Activated CD4-positive, alpha-beta T cell treated with anti-CD3 and anti-CD28 coated beads, Interleukin-2, amount 10 ng/mL, durations not matched to agents 24 days and 14 days (primary cell): ENCODE results near the gene STIM2. TPM values are rescaled to one million over a fixed set of nuclear protein-coding genes. Genes with fewer than 3 reads are reported as not detected.
"Not testable (repeated sequence)": the region's sequence is repeated elsewhere in the genome, so short reads cannot be mapped to it uniquely, and the experiment has no call there.

Experiments
- DNase-seq: peaks from one replicate; pipeline ENCODE4 v3.0.0; 2022
- H3K27ac Mint-ChIP-seq: one replicate; pipeline ENCODE4 v1.8.0; 2022; ENCODE audit warnings: mild to moderate bottlenecking, mixed read lengths
- H3K27me3 Mint-ChIP-seq: one replicate; pipeline ENCODE4 v1.8.0; 2022; ENCODE audit warnings: mixed read lengths
- H3K36me3 Mint-ChIP-seq: one replicate; pipeline ENCODE4 v1.8.0; 2022; ENCODE audit warnings: low read depth, mild to moderate bottlenecking, mixed read lengths
- H3K4me1 Mint-ChIP-seq: one replicate; pipeline ENCODE4 v1.8.0; 2021; ENCODE audit warnings: mixed read lengths
- H3K4me3 Mint-ChIP-seq: one replicate; pipeline ENCODE4 v1.8.0; 2022; ENCODE audit warnings: mild to moderate bottlenecking, moderate library complexity, mixed read lengths
- H3K9me3 Mint-ChIP-seq: one replicate; pipeline ENCODE4 v1.8.0; 2021; ENCODE audit warnings: mixed read lengths
- intact Hi-C: fragments of 100-400 bp; cut with micrococcal nuclease; formaldehyde crosslinking; loops from one replicate; pipeline ENCODE4 v1.15.1; 2023
- total RNA-seq: library from RNA; stranded (reverse); gene quantifications from 2 replicates; pipeline ENCODE4 v1.2.3, GENCODE V29; 2022

The STIM2 gene
- 43.2 and 46.0 TPM in 2 replicates for total RNA-seq

DNA sequence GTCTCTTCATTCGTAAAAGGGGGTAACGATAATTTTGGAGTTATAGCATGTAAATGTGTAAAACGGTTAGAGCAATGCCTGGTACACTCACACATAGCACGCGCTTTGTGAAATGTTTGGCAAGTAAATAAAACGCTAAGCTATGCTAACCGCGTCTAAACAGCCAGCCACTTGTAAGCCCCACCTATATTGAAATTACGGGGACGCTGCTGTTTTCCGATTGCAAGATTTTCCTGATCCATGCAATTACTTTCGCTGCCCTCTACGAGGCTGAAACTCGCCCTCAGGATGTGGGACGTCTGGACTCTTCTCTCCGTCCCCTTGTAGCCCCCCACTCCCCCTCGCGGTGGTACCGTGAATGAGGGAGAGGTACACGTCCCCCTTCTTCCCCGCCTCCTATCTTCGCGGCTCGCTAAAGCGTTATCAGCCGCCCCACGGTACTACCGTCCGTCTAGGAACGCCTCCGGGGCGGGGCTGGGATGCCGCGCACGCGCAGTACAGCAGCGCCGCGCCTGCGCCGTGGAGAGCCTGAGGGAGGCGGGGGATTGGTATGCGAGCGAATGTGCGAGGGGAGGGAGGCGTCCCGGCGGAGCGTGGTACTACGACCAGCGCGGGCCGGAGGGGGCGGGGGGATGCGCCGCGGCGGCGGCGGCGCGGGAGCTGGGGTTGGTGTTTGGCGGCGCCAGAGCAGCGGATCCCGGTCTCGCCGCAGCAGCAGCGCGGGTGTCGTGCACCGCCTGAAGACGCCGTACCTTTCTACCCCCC lies at the start of gene STIM2:
TSS of gene STIM2 (plus strand) at position 685 of the 765 bp plus-strand sequence.
- Mint-ChIP-seq H3K27me3 (no peaks in the 10 kb centered on the region), H3K36me3 (peaks cover 6% of the 10 kb centered on the region), H3K4me3 (peak within 1 kb of the TSS; percentile 96), H3K27ac (peak within 1 kb of the TSS; percentile 98), H3K4me1 (peaks cover 54% of the 10 kb centered on the region), H3K9me3 (no peaks in the 10 kb centered on the region)
- intact Hi-C loops, result loop anchor here (1.0 to 5.0 kb wide), 8 partner anchors 24 to 998 kb away; partner anchors contain the start of genes SEL1L3 and SMIM20
- DNase-seq, result peak; percentile 100

DNA sequence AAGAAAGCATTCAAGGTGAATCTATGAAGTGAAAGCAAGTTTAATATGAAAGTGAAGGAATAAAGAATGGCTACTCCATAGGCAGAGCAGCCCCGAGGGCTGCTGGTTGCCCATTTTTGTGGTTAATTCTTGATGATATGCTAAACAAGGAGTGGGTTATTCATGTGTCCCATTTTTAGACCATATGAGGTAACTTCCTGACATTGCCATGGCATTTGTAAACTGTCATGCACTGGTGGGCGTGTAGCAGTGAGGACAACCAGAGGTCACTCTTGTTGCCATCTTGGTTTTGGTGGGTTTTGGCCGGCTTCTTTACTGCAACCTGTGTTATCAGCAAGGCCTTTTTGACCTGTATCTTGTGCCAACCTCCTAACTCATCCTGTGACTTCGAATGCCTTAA lies 49.1 kb upstream of the STIM2 start:
- H3K27ac Mint-ChIP-seq, H3K36me3 Mint-ChIP-seq, DNase-seq, H3K27me3 Mint-ChIP-seq, H3K4me3 Mint-ChIP-seq, intact Hi-C loops: not testable (repeated sequence)
- Mint-ChIP-seq H3K9me3 (peaks cover 16% of the 10 kb centered on the region), H3K4me1 (peaks cover 12% of the 10 kb centered on the region)

DNA sequence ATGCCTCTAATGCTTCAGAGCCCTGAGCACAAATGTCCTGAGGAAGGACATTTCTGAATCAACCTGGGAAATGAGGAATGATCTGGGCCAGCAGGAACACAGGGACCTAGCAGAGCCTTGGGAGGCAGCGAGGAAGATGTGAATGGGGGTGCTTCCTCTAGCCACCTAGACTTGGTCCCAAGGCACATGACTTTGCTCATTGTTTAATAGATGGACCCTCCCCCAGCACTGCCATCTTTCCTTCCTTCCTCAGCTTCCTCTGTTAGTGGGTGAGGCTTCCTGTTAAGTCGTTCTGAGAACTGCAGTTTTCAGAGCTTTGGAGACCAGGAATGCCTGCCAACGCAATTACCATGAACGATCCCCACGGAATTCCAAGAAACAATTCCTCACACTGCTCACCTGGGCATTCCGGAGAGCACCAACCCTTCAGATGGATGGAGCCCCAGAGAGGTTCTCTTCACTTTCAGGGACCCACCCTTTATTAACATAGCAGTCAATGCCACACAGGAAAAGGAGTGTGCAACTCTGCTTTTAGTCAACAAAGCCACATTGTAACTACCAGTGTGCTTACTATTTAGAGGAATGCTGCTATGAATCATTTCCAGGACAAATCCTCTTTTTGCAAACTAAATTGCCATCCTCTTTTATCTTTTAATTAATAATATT lies 48.5 kb upstream of the STIM2 start:
- Mint-ChIP-seq H3K27me3 (peaks cover 2% of the 10 kb centered on the region), H3K4me3 (peak overlapping the region; percentile 61)

DNA sequence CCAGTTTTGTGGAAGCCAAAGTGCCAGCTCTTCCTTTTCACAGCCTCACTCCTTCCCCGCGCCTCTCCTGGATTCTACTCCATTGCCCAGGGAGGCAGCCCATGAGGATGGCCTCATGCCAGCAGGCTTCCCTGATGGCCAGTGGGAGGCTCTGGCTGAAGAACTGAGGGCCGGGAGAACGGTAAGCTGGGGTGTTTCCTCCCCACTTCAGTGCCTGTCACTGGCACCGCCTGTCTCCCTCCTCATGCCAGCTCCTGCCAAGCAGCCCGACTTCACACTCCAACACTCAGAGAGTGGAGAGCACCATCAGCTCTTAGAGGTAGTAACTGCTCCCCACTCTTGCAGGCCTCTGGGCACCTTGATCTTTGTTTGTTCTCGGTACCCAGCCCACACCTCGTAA lies 46.9 kb upstream of the STIM2 start:
- Mint-ChIP-seq H3K9me3 (peaks cover 16% of the 10 kb centered on the region), H3K4me3 (no peak overlapping the region), H3K27ac (no peak overlapping the region), H3K27me3 (peaks cover 2% of the 10 kb centered on the region), H3K4me1 (peaks cover 12% of the 10 kb centered on the region), H3K36me3 (peaks cover 2% of the 10 kb centered on the region)
- intact Hi-C loops, result no loop called here
- no peak for DNase-seq

More for the DNA sequence above, 48.5 kb upstream of the STIM2 start:
- Mint-ChIP-seq H3K4me1 (peaks cover 12% of the 10 kb centered on the region), H3K9me3 (peaks cover 16% of the 10 kb centered on the region), H3K27ac (no peak overlapping the region), H3K36me3 (peaks cover 2% of the 10 kb centered on the region)
- intact Hi-C loops, result no loop called here
- DNase-seq, result no peak

DNA sequence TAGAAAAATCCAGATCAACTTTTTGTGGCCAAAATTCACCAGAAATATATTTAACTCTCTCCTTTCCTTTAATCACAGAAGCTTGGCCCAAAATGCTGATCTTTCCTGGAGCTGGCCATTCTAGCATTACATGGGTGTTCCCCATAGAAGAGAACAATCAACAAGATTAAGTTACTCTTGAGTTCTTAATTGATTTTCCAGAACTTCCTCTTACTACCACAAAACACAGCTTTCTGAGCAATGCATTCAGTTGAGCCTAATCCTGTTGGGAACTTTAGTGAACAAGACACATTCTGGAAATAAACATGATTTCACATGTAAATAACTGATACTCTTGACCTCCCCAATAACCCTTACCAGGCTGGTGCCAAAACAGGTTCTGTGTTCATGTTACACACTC lies 45.4 kb upstream of the STIM2 start:
- Mint-ChIP-seq H3K9me3 (peaks cover 20% of the 10 kb centered on the region), H3K27ac (no peak overlapping the region), H3K4me1 (peaks cover 14% of the 10 kb centered on the region), H3K36me3 (peaks cover 2% of the 10 kb centered on the region), H3K27me3 (peaks cover 2% of the 10 kb centered on the region), H3K4me3 (no peak overlapping the region)
- no peak for DNase-seq
- intact Hi-C loops, result no loop called here

DNA sequence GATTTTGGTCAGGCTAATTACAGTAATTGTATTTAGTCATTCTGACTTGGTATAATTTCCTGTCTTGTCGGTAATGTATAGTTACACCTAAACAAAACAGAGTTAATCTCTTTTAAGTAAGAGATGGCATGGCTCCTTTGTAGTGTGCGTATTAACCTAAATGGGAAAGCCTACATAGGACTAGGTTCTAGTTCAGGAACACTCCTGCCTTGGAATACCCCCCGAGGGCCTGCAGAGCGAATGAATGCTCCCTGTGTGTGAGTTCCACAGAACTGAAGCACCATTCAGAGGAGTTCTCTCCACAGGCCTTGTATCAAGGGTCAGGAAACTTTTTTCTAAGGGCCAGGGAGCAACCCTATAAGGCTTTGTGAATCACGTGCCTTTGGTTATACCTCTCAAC lies 44.9 kb upstream of the STIM2 start:
- DNase-seq, result no peak

DNA sequence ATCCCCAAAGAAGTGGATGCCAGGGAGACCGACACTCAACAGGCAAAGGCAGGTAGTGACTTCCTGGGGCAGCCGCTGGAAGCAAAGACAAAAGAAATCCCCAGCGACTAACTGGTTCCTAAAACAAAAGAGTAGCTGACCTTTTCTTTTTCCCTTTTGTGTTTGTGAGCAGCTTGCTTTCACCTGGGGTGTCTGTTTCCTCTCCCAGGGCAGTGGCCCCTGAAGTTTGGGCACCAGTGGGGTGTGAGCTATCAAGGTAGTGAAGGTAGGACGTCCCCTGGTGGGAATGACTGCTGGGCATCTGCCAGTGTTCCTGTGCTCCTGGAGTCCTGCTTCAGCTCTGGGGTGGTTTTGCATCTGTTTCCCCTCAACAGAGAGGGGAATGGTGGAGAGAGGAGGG lies 41.6 kb upstream of the STIM2 start:
- H3K4me1 Mint-ChIP-seq, result peaks cover 20% of the 10 kb centered on the region
- H3K27ac Mint-ChIP-seq, result no peak overlapping the region
- H3K36me3 Mint-ChIP-seq, result peaks cover 12% of the 10 kb centered on the region
- intact Hi-C loops, result no loop called here
- peaks cover 22% of the 10 kb centered on the region for H3K9me3 Mint-ChIP-seq
- H3K4me3 Mint-ChIP-seq, result no peak overlapping the region
- DNase-seq, result no peak
- peaks cover 2% of the 10 kb centered on the region for H3K27me3 Mint-ChIP-seq

More for the DNA sequence above, 44.9 kb upstream of the STIM2 start:
- intact Hi-C loops, result no loop called here
- H3K9me3 Mint-ChIP-seq, result peaks cover 17% of the 10 kb centered on the region
- H3K36me3 Mint-ChIP-seq, result peaks cover 2% of the 10 kb centered on the region
- peaks cover 14% of the 10 kb centered on the region for H3K4me1 Mint-ChIP-seq
- no peak overlapping the region for H3K4me3 Mint-ChIP-seq
- no peak overlapping the region for H3K27ac Mint-ChIP-seq
- peaks cover 2% of the 10 kb centered on the region for H3K27me3 Mint-ChIP-seq

DNA sequence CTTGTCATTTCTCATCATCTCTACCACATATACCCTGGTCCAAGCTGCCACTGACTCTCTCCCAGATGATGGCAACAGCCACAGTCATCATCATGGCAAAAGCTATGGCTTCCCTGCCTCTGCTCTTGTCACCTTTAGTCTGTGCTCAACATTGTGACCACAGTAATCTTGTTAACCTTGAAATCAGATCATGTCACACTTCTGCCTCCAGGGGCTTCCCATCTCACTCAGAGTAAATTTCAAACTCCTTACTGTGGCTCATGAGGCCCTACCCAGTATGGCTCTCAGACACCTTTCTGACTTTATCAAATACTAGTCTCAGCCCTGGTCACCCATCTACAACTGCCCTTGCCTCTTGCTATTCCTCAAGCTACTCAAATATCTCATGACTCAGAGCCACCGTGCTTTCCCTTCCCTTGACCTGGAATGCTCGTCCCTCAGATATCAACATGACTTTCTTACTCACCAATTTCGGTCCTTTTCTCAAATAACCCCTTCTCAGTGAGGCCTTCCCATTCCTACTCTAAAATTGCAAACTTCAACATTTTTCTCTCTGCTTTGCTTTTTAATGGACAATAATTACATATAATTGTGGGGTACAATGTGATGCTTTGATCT lies 41.1 kb upstream of the STIM2 start:
- DNase-seq, result no peak
- H3K27me3 Mint-ChIP-seq, result peaks cover 2% of the 10 kb centered on the region
- H3K36me3 Mint-ChIP-seq, result peaks cover 12% of the 10 kb centered on the region
- intact Hi-C loops, result no loop called here
- H3K9me3 Mint-ChIP-seq, result peaks cover 22% of the 10 kb centered on the region
- peaks cover 20% of the 10 kb centered on the region for H3K4me1 Mint-ChIP-seq
- no peak overlapping the region for H3K4me3 Mint-ChIP-seq
- no peak overlapping the region for H3K27ac Mint-ChIP-seq

DNA sequence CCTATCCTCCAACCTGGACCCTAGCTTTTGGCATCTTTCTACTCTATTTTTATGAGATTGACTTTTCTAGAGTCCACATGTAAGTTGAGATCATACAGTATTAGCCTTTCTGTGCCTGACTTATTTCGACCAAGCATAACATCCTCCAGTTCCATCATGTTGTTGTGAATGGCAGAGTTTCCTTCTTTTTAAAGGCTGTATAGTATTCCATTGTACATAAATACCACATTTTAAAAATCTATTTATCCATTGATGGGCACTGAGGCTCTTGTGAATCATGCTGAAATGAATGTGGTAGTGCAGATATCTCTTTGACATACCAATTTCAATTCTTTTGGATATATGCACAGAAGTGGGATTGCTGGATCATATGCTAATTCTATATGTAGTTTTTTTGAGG lies 40.3 kb upstream of the STIM2 start:
- Mint-ChIP-seq H3K36me3 (peaks cover 12% of the 10 kb centered on the region), H3K4me3 (no peak overlapping the region), H3K9me3 (peaks cover 18% of the 10 kb centered on the region), H3K4me1 (peaks cover 17% of the 10 kb centered on the region), H3K27me3 (peaks cover 2% of the 10 kb centered on the region), H3K27ac (no peak overlapping the region)
- intact Hi-C loops, result no loop called here
- no peak for DNase-seq

DNA sequence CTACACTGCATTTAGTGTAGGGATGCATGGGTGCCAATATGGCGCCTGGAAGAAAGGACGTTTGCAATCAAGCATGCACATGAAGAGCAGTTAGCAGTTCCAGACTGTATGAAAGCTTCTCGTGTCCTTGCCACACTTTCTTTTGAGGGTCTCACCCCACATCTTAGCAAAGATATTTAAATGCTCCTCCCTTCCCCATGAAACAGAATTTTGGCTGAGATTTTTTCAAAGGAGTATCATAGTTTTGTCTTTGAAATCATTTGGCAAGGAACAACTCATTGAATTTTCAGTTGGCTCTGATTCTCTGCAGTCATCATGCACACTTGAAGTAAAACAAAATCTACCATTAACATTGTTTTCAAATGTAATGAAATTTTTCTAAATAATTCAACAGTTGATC lies 39.6 kb upstream of the STIM2 start:
- Mint-ChIP-seq H3K4me1 (peaks cover 15% of the 10 kb centered on the region), H3K36me3 (peaks cover 12% of the 10 kb centered on the region), H3K27ac (no peak overlapping the region), H3K27me3 (peaks cover 2% of the 10 kb centered on the region), H3K9me3 (peaks cover 18% of the 10 kb centered on the region), H3K4me3 (no peak overlapping the region)
- no peak for DNase-seq
- intact Hi-C loops, result no loop called here

DNA sequence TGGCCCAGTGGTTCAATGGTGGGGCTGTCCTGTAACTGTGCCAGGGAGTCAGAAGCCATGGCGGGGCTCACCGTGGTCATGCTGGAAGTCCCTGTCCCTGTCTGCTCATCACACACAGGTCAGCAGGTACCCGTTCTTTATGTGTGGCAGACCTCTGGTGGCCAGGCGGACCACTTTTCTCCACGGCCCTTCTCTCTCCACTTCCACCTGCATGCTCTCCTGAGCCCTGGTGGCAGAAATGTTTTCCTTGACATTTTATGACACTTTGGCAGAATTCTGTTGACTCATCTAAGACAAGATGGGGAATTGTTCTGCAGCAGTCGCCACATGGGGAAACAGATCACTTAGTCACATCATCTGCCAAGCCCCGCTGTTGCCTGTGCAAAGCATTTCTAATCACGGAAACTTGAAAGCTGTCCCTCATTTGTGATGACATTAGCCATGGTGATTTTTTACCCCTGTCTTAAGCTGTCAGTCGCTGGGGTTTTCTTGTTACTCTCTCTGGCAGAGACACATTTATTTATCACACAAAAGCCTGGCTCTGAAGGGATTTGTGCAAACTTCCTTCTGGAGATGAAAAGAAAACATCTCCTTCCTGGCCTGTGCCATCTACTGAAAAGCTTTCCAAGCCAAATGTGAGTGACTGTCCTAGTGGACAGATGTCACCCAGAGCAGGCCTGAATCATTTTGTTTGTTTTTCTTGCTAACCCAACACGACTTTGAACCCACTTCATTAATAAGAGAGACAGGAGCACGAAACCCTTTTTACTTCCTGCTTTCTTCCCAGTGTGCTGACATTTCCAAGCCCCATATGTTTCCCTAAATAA lies 38.8 kb upstream of the STIM2 start:
- intact Hi-C loops, result loop anchor here (1.0 kb wide), 2 partner anchors 38 to 76 kb away; partner anchors contain the start of gene STIM2
- H3K4me1 Mint-ChIP-seq, result peaks cover 15% of the 10 kb centered on the region
- H3K4me3 Mint-ChIP-seq, result no peak overlapping the region
- H3K27ac Mint-ChIP-seq, result no peak overlapping the region
- no peak for DNase-seq
- peaks cover 18% of the 10 kb centered on the region for H3K9me3 Mint-ChIP-seq
- peaks cover 12% of the 10 kb centered on the region for H3K36me3 Mint-ChIP-seq
- peaks cover 2% of the 10 kb centered on the region for H3K27me3 Mint-ChIP-seq

DNA sequence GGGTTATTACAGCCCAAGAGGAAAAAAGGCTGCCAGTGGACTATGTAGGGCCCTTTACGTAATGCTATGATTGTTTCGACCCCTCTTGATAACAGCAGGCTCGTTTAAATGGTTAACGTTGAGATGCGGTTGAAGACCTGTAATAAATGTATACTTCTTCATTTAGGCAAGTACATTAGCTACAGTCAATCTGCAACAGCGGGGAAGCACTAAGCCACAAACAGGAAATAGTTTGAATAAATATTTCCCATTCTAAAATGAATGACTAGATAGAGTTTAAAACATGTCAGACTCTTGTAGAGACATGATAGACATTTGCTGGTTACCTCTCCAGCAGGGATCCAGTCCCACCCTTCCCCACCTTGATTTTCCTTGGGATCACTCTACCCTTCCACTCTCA lies 38.1 kb upstream of the STIM2 start:
- H3K36me3 Mint-ChIP-seq, result peaks cover 12% of the 10 kb centered on the region
- H3K27ac Mint-ChIP-seq, result no peak overlapping the region
- H3K4me3 Mint-ChIP-seq, result no peak overlapping the region
- no peaks in the 10 kb centered on the region for H3K27me3 Mint-ChIP-seq
- intact Hi-C loops, result loop anchor here (1.0 kb wide), 2 partner anchors 38 to 76 kb away; partner anchors contain the start of gene STIM2
- H3K4me1 Mint-ChIP-seq, result peaks cover 15% of the 10 kb centered on the region
- DNase-seq, result no peak
- H3K9me3 Mint-ChIP-seq, result peaks cover 18% of the 10 kb centered on the region

DNA sequence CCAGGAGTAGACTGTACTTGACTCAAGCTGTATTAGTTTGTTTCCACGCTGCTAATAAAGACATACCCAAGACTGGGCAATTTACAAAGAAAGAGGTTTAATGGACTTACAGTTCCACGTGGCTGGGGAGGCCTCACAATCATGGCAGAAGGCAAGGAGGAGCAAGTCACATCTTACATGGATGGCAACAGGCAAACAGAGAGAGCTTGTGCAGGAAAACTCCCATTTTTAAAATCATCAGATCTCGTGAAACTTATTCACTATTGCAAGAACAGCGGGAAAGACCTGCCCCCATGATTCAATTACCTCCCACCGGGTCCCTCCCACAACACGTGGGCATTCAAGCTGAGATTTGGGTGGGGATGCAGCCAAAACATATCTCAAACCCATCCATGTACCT lies 37.7 kb upstream of the STIM2 start:
- H3K27ac Mint-ChIP-seq, H3K27me3 Mint-ChIP-seq, DNase-seq, H3K4me3 Mint-ChIP-seq: not testable (repeated sequence)
- intact Hi-C loops, result loop anchor here (1.0 kb wide), 2 partner anchors 37 to 77 kb away; partner anchors contain the start of gene STIM2
- Mint-ChIP-seq H3K9me3 (peaks cover 18% of the 10 kb centered on the region), H3K36me3 (peaks cover 12% of the 10 kb centered on the region), H3K4me1 (peaks cover 15% of the 10 kb centered on the region)
